Suprapubic skin (tissue), 3 donors: Measurements from ENCODE around the gene KRT35.

Experiments
- EP300 ChIP-seq: sonication (generic); formaldehyde crosslinking; IDR thresholded peaks from one replicate; pipeline ENCODE4 v1.6.1; 2017; ENCODE audit warnings: antibody characterized with exemption
- POLR2A ChIP-seq, 2 donors: fragments of 450-650 bp; IDR thresholded peaks; one replicate each; pipeline ENCODE4 v1.6.1; 2017; ENCODE audit warnings: antibody characterized with exemption in 2 of 2, mild to moderate bottlenecking in 2 of 2, moderate library complexity in 2 of 2
- TF ChIP-seq, protein P1 (sequence below), 2 donors: fragments of 200-600 bp in 1 of 2; fragments of 450-650 bp in 1 of 2; sonication (generic) in 1 of 2; IDR thresholded peaks; one replicate each; pipeline ENCODE4 v1.5.1; 2016 to 2019; ENCODE audit warnings: antibody characterized with exemption in 2 of 2, mild to moderate bottlenecking in 1 of 2, moderate library complexity in 1 of 2

DNA sequence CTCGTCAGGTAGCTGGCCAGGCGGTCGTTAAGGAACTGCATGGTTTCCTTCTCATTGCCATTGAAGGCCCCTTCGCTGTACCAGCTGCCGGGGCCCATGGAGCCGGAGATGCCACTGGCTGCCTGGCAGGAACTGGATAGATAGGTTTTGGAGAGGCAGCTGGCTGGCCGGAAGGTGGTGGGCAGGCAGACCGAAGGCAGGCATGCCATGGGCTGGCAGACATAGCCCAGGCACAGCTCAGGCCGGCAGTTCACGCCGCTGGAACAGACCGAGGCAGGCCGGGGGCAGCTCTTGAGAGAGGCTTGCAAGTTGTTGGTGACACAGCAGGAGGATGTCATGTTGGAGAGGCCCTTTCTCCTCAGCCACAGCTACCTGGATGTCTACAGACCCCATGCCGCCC, 14.0 kb downstream of the KRT35 start, which contains the start of gene KRT32:
- TF ChIP-seq POLR2A (IDR thresholded peaks at IDR 0.05) (no peak), EP300 (no peak)
- TF ChIP-seq, protein P1, sequence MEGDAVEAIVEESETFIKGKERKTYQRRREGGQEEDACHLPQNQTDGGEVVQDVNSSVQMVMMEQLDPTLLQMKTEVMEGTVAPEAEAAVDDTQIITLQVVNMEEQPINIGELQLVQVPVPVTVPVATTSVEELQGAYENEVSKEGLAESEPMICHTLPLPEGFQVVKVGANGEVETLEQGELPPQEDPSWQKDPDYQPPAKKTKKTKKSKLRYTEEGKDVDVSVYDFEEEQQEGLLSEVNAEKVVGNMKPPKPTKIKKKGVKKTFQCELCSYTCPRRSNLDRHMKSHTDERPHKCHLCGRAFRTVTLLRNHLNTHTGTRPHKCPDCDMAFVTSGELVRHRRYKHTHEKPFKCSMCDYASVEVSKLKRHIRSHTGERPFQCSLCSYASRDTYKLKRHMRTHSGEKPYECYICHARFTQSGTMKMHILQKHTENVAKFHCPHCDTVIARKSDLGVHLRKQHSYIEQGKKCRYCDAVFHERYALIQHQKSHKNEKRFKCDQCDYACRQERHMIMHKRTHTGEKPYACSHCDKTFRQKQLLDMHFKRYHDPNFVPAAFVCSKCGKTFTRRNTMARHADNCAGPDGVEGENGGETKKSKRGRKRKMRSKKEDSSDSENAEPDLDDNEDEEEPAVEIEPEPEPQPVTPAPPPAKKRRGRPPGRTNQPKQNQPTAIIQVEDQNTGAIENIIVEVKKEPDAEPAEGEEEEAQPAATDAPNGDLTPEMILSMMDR (IDR thresholded peaks at IDR 0.05) = no peak
